T-helper 2 cell treated with Interferon-gamma antibody and Interleukin-4, amounts not matched to agents 100 ng/mL and 5 ng/mL, for 36 hours (primary cell): ENCODE results near the gene SLC6A3. TPM values are rescaled to one million over a fixed set of nuclear protein-coding genes. Genes with fewer than 3 reads are reported as not detected.

Source experiments
- intact Hi-C: fragments of 100-400 bp; cut with micrococcal nuclease; formaldehyde crosslinking; loops from one replicate; pipeline ENCODE4 v1.15.1; 2023
- total RNA-seq: library from RNA; stranded (reverse); gene quantifications from 2 replicates; pipeline ENCODE4 v1.2.3, GENCODE V29; 2022

SLC6A3 gene
- total RNA-seq, 1 donor from 2014 or later: 0.39 TPM

- intact Hi-C loops: no loop called here
Observed at GRCh38 chr5:1390861-1391600, 54.2 kb downstream of the SLC6A3 start.

GRCh38 chr5:1390333-1390732, 54.9 kb downstream of the SLC6A3 start:
- intact Hi-C loops: no loop called here

DNA sequence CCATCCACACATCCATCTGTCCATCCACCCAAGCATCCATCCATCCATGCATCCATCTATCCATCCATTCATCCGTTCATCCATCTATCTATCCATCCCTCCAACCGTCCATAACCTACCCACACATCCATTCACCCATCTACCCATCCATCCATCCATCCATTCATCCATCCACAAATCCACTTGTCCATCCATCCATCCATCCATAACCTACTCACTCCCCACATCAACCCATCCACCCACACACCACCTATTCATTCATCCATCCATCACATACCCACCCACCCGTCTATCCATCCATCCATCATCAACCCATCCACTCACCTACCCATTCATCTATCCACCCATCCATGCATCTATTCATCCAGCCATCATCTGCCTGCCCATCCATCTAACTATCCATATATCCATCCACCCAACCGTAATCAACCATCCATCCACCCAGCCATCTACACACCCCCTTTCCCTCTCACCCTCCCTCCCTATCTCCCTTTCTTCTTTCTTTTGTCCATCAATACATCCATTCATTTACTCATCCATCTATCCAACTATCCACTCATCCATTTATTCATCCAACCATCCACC, 56.8 kb downstream of the SLC6A3 start:
- intact Hi-C loops: loop anchor here (5.0 kb wide), 3 partner anchors 134 to 496 kb away; partner anchors contain the start of genes BRD9, LPCAT1 and TRIP13

DNA sequence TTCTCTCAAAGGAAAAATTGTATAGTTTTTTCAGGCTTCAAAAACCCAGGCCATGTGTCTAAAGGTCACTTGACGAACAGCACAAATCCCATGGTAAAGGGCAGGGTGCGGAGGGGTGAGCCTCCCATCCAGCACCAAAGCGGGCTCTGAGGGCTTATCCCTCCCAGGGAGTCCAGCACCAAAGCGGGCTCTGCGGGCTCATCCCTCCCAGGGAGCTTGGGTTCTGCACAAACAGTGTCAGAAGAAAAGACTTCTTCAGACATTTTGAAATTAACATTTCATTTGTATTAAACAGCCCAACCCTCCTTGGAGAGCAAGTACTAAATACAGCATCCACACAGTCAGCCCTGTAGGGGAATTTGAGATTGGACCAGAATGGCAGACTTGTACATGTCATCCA, 57.4 kb downstream of the SLC6A3 start:
- intact Hi-C loops: loop anchor here (5.0 kb wide), 3 partner anchors 134 to 496 kb away; partner anchors contain the start of genes BRD9, LPCAT1 and TRIP13

DNA sequence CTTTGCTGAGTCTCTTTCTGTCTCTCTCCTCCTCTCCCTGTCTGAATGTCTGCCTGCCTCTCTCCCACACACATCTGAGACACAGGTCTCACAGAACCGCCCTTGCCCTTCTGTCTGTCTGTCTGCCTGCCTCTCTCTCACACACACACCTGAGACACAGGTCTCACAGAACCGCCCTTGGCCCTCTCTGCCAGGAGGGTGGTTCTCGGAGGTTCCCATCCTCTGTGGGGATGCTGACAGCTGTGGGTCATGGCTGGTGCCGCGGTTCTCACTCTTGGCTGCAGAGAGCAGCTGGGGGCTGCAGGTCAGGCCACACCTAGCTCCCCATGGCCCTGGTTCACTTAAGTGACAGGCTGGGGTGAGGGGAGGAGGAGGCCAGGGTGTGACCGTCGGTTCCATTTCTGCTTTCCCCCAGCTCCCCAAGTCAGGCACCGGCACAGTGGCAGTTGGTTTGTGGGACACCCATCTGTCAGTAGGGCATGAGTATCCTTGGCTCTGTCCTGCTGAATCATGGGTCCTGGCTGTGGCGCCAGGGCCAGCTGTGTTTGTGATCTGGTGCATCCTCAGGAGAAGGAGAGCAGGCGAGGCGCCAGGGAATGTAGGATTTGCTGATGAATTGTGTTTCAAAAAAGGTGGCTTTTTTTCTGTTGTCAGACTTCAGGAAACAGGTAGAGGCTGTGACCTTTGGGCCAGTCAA, 58.0 kb downstream of the SLC6A3 start:
- intact Hi-C loops: loop anchor here (5.0 kb wide), 3 partner anchors 135 to 495 kb away; partner anchors contain the start of genes BRD9, LPCAT1 and TRIP13

GRCh38 chr5:1386274-1386717, 58.9 kb downstream of the SLC6A3 start:
- intact Hi-C loops: loop anchor here (1.0 to 5.0 kb wide), 4 partner anchors 41 to 494 kb away; partner anchors contain the start of genes BRD9, CLPTM1L, LPCAT1 and TRIP13

DNA sequence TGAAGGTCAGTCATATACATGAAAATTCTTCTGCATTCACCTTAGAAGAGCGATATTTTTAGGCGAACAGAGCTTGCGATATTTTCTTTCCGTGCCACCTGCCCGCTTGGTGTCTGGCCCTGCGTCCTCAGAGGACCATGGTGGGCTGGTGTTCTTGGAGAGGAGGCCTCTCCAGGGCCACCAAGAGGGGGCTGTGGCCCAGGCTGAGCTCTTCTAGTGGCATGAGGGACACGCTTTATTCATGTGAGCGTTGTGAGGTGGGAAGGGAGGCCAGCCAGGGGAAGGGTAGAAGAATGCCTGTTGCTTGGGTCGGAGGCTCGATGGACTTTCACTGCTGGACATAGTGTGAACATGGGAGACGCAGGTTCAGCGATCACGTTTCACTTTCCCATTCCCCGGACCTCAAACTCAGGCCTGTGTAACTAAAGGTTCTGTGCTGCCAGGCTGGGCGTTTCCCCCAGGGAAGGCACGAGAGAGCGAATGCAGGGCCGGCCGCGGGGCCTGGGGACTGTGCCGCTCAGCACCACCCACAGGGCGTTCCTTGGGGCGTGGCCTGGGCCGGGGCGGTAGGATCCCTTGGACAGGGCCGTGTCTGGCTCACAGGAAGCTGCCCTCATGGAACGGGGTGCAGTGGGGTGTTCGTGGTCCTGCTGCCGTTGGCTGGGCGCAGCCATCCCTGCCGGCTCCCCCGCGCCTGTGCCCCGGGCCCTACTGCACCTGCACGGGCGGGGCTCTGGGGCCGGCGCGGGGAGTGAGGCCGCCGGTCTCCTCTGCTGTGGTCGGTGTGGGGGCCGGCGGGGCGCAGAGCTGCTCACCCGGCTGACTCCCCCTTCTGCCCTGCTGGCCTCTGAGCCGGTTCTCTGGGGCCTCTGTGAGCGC, 59.6 kb downstream of the SLC6A3 start:
- intact Hi-C loops: loop anchor here (1.0 to 5.0 kb wide), 4 partner anchors 40 to 493 kb away; partner anchors contain the start of genes BRD9, CLPTM1L, LPCAT1 and TRIP13

DNA sequence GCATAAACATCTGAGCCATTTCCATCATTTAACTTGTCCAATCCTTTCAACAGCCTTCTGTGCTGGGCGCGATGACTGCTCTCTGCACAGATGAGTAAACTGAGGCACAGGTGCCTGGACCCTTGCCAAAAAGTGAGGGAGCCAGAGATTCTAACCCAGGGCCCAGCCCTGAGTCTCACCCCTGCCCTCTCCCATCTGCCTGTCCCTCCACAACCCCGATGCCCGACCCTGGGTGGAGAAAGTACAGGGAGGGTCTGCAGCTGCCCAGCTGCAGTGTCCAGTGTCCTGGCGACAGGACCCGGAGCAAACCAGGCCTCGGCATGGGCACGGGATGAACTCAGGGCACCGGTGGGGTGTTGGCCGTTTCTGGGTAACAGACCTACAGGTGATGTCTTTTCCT, 60.7 kb downstream of the SLC6A3 start:
- intact Hi-C loops: no loop called here

- intact Hi-C loops: no loop called here
Observed at GRCh38 chr5:1383886-1384401, 61.3 kb downstream of the SLC6A3 start.

GRCh38 chr5:1383344-1383743, 61.9 kb downstream of the SLC6A3 start:
- intact Hi-C loops: no loop called here

GRCh38 chr5:1382248-1382700, 63.0 kb downstream of the SLC6A3 start:
- intact Hi-C loops: no loop called here

DNA sequence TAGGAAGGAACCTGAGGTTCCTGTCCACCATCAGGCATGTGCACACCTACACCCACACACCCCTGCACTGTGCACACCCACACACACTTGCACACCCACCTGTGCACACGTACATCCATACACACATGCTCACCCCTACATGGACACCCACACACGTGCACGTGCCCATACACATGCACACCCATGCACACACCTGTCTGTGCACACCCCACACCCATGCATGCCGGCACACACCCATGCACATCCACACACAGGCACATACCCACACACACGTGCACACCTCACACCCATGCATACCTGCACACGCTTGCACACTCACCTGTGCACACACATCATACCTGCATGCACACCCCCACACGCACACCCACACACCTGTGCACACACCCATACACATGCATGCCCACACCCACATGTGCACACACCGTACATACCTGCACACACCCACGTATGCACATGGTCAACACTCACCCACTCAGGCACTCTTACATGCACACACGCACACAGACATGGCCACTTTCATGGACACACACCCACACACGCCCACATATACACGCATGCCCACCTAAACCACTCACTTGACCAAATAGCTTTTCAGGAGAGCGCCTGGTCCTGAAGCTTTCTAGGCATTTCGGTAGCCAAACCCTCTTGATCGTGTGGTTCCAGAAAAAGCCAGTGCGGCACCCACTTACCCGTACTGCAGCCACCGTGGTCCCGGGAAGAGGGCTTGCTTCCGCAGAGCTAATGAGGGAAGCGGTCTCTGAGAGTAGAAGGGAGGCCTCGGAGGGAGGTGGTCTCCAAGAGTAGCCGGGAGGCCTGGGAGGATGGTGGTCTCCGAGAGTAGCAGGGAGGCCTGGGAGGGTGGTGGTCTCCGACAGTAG, 63.6 kb downstream of the SLC6A3 start:
- intact Hi-C loops: loop anchor here (2.0 kb wide), 2 partner anchors 213 to 259 kb away; no protein-coding TSS in a partner anchor

DNA sequence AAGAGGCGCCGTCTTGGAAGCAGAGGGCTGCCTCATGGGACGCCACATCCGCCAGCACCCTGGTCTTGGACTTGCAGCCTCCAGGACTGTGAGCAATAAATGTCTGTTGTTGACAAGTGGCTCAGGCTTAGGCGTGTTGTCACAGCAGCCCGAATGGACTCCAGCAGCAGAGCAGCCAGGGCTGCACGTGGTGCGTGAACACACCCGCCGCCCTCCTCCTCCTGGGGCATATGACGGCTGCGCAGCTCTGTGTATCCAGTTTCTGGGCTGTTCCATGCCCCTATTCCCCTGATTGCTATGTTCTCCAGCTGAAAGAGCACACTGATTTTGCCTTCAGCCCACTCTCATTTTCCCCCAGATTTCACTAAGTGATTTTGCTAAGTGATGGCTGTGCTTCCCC, 64.3 kb downstream of the SLC6A3 start:
- intact Hi-C loops: loop anchor here (2.0 kb wide), 2 partner anchors 212 to 260 kb away; no protein-coding TSS in a partner anchor

GRCh38 chr5:1380011-1380817, 65.0 kb downstream of the SLC6A3 start:
- intact Hi-C loops: loop anchor here (2.0 kb wide), 2 partner anchors 211 to 261 kb away; no protein-coding TSS in a partner anchor

GRCh38 chr5:1378866-1379659, 66.2 kb downstream of the SLC6A3 start:
- intact Hi-C loops: no loop called here

DNA sequence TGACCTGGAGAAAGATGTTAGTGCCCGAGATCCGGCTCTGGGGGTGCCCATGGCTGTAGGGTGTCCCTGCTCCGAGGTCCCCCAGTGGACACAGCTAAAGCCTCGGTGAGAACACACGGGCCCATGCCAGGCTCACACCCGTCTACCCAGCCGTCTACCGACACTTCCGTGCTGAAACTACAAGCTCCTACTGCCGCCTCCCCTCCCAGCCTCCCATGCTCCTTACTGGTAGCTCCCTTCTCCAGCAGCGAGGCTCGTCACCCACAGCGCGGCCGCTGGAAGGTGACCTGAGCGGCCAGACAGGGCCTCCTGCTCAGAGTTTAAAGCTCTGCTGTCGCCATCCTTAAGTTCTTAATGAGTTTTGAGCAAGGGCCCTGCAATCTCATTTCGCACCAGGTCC, 67.1 kb downstream of the SLC6A3 start:
- intact Hi-C loops: no loop called here

DNA sequence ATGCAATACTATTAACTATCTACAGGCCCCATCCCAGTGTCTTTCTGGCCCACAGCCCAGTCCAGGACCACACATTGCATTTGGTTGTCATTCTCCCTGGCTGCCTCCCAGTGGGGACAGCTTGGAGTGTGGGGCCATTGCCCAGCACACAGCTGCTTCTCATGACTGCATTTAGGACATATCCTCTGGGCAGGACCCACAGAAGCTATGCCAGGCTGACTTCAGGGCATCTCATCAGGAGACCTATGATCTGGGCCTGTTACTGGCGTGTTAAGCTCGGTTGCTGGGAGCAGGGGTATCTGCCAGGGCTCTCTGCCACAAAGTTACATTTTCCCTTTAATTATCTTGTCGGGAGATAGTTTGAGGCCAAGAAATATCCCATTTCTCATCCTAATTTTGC, 68.3 kb downstream of the SLC6A3 start:
- intact Hi-C loops: no loop called here
